GM18907 (cell line): ENCODE data around the gene ASMTL.
"Not testable (repeated sequence)": the region's sequence is repeated elsewhere in the genome, so short reads cannot be mapped to it uniquely, and the experiment has no call there.

Experiments used
- ATAC-seq: cut with Tn5 transposase; IDR thresholded peaks from one replicate; pipeline ENCODE4 v1.9.1; 2021; ENCODE audit warnings: mild to moderate bottlenecking, moderate library complexity; ENCODE audit not compliant: unreplicated experiment

Gene ASMTL

GRCh38 chrX:1455948-1456280, 3.2 kb upstream of the ASMTL start:
- ATAC-seq, result no peak

- peak; percentile 47 for ATAC-seq
Observed at GRCh38 chrX:1453951-1454785, 1.5 kb upstream of the ASMTL start.

GRCh38 chrX:1453395-1453783, 680 bp upstream of the ASMTL start:
- ATAC-seq, result peak; percentile 40

DNA sequence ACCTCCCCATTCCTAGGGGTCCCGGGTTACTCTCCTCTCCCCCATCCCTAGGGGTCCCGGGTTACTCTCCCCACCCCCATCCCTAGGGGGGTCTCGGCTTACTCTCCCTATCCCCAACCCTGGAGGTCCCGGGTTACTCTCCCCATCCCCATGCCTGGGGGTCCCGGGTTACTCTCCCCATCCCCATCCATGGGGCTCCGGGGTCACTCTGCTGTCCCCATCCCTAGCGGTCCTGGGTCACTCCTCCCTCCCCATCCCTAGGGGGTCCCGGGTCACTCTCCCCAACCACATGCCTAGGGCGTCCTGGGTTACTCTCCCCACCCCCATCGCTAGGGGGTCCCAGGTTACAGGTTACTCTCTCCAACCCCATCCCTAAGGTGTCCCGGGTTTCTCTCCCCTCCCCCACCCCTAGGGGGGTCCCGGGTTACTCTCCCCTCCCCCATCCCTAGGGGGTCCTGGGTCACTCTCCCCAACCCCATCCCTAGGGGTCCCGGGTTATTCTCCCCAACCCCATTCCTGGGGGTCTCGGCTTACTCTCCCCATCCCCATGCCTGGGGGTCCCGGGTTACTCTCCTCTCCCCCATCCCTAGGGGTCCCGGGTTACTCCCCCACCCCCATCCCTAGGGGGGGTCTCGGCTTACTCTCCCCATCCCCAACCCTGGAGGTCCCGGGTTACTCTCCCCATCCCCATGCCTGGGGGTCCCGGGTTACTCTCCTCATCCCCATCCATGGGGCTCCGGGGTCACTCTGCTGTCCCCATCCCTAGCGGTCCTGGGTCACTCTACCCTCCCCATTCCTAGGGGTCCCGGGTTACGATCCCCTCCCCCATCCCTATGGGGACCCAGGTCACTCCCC, 821 bp downstream of the ASMTL start:
- ATAC-seq, result no peak

DNA sequence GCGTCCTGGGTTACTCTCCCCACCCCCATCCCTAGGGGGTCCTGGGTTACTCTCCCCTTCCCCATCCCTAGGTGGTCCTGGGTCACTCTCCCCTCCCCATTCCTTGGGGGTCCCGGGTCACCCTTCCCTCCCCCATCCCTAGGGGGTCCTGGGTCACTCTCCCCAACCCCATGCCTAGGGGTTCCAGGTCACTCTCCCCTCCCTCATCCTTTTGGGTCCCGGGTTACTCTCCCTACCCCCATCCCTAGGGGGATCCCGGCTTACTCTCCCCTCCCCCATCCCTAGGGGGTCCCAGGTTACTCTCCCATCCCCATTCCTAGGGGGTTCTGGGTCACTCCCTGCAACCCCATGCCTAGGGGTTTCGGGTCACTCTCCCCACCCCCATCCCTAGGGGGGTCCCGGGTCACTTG, 1.5 kb downstream of the ASMTL start:
- ATAC-seq, result no peak

DNA sequence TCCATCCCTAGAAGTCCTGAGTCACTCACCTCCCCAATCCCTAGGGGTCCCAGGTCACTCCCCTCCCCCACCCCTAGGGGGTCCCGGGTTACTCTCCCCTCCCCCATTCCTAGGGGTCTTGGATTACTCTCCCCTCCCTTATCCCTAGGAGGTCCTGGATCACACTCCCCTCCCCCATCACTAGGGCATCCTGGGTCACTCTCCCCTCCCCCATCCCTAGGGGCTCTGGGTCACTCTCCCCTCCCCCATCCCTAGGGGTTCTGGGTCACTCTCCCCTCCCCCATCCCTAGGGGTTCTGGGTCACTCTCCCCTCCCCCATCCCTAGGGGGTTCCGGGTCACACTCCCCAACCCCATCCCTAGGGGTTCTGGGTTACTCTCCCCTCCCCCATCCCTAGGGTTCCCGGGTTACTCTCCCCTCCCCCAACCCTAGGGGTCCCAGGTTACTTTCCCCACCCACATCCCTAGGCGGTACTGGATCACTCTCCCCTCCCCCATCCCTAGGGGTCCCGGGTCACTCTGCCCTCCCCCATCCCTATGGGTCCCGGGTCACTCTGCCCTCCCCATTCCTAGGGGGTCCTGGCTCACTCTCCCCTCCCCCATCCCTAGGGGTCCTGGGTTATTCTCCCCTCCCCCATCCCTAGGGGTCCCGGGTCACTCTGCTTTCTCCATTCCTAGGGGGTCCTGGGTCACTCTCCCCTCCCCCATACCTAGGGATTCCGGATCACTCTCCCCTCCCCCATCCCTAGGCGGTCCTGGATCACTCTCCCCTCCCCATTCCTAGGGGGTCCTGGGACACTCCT, 2.1 kb downstream of the ASMTL start:
- no peak for ATAC-seq

- no peak for ATAC-seq
Observed at GRCh38 chrX:1449823-1450149, 2.9 kb downstream of the ASMTL start.

GRCh38 chrX:1449036-1449822, 3.5 kb downstream of the ASMTL start:
- ATAC-seq, result no peak

DNA sequence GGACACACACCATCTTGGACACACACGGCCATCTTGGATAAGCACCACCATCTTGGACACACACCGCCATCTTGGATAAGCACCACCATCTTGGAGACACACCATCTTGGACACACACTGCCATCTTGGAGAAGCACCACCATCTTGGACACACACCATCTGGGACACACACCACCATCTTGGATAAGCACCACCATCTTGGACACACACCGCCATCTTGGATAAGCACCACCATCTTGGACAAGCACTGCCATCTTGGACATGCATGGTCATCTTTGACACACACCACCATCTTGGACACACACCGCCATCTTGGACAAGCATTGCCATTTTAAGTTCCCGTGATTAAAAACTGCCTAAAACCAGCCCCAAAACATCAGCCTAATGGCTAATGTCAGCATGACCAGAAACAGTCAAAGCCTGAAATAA, 4.1 kb downstream of the ASMTL start:
- ATAC-seq, result not testable (repeated sequence)

GRCh38 chrX:1447969-1448572, 4.6 kb downstream of the ASMTL start:
- not testable (repeated sequence) for ATAC-seq

DNA sequence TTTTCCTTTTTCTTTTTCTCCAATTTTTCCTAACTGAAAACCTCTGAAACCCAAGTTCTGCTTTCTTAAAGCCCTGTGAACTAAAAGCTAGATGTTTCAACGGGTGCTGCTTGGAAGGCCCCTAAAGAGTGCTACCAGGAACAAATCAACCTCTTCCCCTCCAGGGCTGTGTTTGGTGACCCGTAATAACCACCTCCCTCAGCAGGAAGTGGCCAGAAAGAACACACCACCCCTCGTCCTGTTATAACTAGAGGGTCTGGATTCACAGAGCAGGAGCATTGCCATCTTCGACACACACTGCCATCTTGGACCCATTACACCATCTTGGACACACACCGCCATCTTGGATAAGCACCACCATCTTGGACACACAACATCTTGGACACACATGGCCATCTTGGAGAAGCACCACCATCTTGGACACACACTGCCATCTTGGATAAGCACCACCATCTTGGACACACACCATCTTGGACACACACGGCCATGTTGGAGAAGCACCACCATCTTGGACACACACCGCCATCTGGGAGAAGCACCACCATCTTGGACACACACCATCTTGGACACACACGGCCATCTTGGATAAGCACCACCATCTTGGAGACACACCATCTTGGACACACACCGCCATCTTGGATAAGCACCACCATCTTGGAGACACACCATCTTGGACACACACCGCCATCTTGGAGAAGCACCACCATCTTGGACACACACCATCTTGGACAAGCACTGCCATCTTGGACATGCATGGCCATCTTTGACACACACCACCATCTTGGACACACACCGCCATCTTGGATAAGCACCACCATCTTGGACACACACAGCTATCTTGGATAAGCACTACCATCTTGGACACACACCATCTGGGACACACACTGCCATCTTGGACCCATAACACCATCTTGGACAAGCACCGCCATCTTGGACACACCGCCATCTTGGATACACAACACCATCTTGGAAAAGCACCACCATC, 5.4 kb downstream of the ASMTL start:
- peak; percentile 53 for ATAC-seq

DNA sequence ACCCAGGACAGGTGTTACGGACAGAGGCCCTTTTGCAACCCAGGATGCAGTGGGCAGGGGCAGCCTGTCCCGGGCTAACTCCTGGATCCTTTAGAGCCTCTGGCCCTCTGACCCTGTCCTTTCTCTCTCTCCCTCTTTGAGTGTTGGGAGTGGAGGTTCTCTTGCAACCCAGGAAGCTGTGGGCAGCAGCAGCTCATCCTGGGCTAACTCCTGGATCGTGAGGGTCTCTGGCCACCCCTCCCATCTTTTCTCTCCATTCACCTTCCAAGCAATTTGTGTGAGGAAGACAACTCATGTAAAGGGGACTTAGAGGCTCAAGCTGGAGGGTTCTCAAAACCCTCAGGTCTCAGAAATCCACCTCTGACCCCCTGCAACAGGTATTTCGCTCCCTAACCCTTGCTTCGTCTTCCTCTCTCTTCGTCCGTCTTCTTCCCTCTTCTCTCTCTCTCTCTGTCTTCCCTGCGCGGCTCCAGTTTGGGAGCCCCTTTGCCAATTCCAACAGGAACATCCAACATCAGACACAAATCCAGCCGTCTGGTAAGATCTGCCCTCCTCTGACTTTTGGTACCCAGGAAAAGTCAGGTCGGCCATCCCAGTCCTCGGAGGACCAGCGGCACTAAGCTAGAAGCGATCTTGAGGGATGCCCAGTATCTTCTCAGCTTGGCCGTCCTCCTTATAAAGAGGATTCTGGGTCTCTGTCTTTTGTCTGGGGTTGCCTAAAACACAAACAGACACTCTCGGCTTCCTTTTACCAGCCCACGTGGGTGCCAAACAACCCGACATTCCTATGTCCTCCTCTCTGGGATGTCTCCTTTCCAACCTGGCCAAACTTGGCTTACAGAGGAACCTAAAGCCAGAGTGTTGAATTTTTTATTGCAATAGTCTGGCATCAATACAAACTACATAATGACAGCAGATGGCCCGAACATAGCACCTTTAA, 7.9 kb downstream of the ASMTL start:
- ATAC-seq, result no peak

DNA sequence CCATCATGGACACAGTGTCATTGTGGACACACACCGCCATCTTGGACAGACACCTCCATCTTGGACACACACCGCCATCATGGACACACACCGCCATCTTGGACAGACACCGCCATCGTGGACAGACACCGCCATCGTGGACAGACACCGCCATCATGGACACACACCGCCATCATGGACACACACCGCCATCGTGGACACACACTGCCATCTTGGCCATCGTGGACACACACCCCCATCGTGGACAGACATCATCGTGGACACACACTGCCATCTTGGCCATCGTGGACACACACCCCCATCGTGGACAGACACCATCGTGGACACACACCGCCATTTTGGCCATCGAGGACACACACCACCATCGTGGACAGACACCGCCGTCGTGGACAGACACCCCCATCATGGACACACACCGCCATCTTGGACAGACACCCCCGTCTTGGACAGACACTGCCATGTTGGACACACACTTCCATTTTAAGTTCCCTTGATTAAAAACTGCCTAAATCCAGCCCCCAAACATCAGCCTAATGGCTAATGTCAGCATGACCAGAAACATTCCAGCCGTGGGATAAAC, 9.1 kb downstream of the ASMTL start:
- no peak for ATAC-seq

- ATAC-seq, result no peak
Observed at GRCh38 chrX:1442724-1443367, 9.9 kb downstream of the ASMTL start.

- ATAC-seq, result no peak
Observed at GRCh38 chrX:1442016-1442665, 10.6 kb downstream of the ASMTL start.

GRCh38 chrX:1440506-1440905, 12.2 kb downstream of the ASMTL start:
- ATAC-seq, result no peak
